Naive thymus-derived CD4-positive, alpha-beta T cell (primary cell): Measurements from ENCODE around the gene TMEM198. TPM values are rescaled to one million over a fixed set of nuclear protein-coding genes. Genes with fewer than 3 reads are reported as not detected.

Source experiments
- ATAC-seq: fragments of 150-1000 bp; cut with Tn5 transposase; 2 replicates; pipeline ENCODE4 v1.10.0; 2021; ENCODE audit warnings: mild to moderate bottlenecking, moderate library complexity
- CTCF ChIA-PET: fragments of 350-600 bp; sonication (Branson Sonifier 250); formaldehyde crosslinking; loops from one replicate; lab custom pipeline; 2021; ENCODE audit warnings: antibody characterized with exemption; lab: Charles Lee
- POLR2A ChIA-PET: fragments of 350-600 bp; sonication (Branson Sonifier 250); formaldehyde crosslinking; loops from one replicate; lab custom pipeline; 2021; ENCODE audit warnings: antibody characterized with exemption, inconsistent platforms; lab: Charles Lee
- DNase-seq, 9 donors: peaks; one replicate each; pipeline versions ENCODE4 v3.0.0 to v3.0.0-alpha.2; 2020 to 2022; ENCODE audit warnings: mixed read lengths in 1 of 9
- H3K27ac ChIP-seq: one replicate; pipeline ENCODE4 v1.7.0; 2013; ENCODE audit warnings: mild to moderate bottlenecking, low read depth, low read length, moderate library complexity
- H3K27me3 ChIP-seq, 2 donors: one replicate each; pipeline ENCODE4 v1.7.0; 2013; ENCODE audit warnings: low read length in 2 of 2, mild to moderate bottlenecking in 2 of 2, moderate library complexity in 2 of 2; ENCODE audit not compliant: control insufficient read depth in 2 of 2, insufficient read depth in 2 of 2
- H3K36me3 ChIP-seq, 3 experiments: 1 replicate in 2 of 3; 2 replicates in 1 of 3; pipeline ENCODE4 v1.7.0; 2013; ENCODE audit warnings: low read length in 3 of 3, mild to moderate bottlenecking in 3 of 3, moderate library complexity in 1 of 3; ENCODE audit not compliant: insufficient read depth in 3 of 3, control insufficient read depth in 2 of 3
- H3K4me1 ChIP-seq, 2 donors: one replicate each; pipeline ENCODE4 v1.7.0; 2013; ENCODE audit warnings: low read length in 2 of 2, mild to moderate bottlenecking in 2 of 2, moderate library complexity in 1 of 2; ENCODE audit not compliant: control insufficient read depth in 2 of 2, insufficient read depth in 2 of 2
- H3K4me3 ChIP-seq: 2 replicates; pipeline ENCODE4 v1.7.0; 2013; ENCODE audit warnings: mild to moderate bottlenecking, low read length
- H3K9me3 ChIP-seq, 3 experiments: 1 replicate in 2 of 3; 2 replicates in 1 of 3; pipeline ENCODE4 v1.7.0; 2013; ENCODE audit warnings: low read length in 3 of 3; ENCODE audit not compliant: control insufficient read depth in 2 of 3
- H3K27ac Mint-ChIP-seq, 9 donors: one replicate each; pipeline ENCODE4 v1.8.0; 2020 to 2022; ENCODE audit warnings: mixed read lengths in 9 of 9, mild to moderate bottlenecking in 8 of 9, moderate library complexity in 5 of 9, inconsistent platforms in 2 of 9
- H3K27me3 Mint-ChIP-seq, 5 donors: one replicate each; pipeline ENCODE4 v1.8.0; 2021 to 2022; ENCODE audit warnings: mixed read lengths in 5 of 5, mild to moderate bottlenecking in 1 of 5
- H3K36me3 Mint-ChIP-seq, 5 donors: one replicate each; pipeline ENCODE4 v1.8.0; 2020 to 2022; ENCODE audit warnings: mixed read lengths in 5 of 5, mild to moderate bottlenecking in 3 of 5, inconsistent platforms in 1 of 5
- H3K4me1 Mint-ChIP-seq, 7 donors: one replicate each; pipeline ENCODE4 v1.8.0; 2020 to 2022; ENCODE audit warnings: mixed read lengths in 7 of 7, mild to moderate bottlenecking in 3 of 7, inconsistent platforms in 1 of 7
- H3K4me3 Mint-ChIP-seq, 10 donors: one replicate each; pipeline ENCODE4 v1.8.0; 2020 to 2022; ENCODE audit warnings: mild to moderate bottlenecking in 10 of 10, mixed read lengths in 10 of 10, moderate library complexity in 6 of 10, inconsistent platforms in 2 of 10
- H3K9me3 Mint-ChIP-seq, 11 donors: one replicate each; pipeline ENCODE4 v1.8.0; 2020 to 2022; ENCODE audit warnings: mixed read lengths in 11 of 11, mild to moderate bottlenecking in 4 of 11, inconsistent platforms in 1 of 11, moderate library complexity in 1 of 11
- intact Hi-C, 2 donors: fragments of 100-400 bp; cut with micrococcal nuclease; formaldehyde crosslinking; loops; one replicate each; pipeline ENCODE4 v1.15.1; 2023
- polyA plus RNA-seq, 2 donors: library from polyadenylated mRNA; unstranded; fragments of 300-500 nt; fragmentation: Illumina TruSeq; gene quantifications; one replicate each; pipeline ENCODE4 v1.2.3, GENCODE V29; 2021
- total RNA-seq, 6 experiments: library from RNA in 5 of 6; stranded (reverse) in 5 of 6; gene quantifications; 1 replicate in 5 of 6; 2 replicates in 1 of 6; pipeline ENCODE4 v1.2.3 and lab custom pipeline; 2021 to 2026

TMEM198 gene
- total and polyA plus RNA-seq, 7 experiments from 2014 or later: 0.45 to 0.69 (median 0.50) TPM; not detected in 3

- Mint-ChIP-seq H3K4me3 (no peak overlapping the region), H3K27ac (no peak overlapping the region), H3K4me1 (no peaks in the 10 kb centered on the region), H3K36me3 (no peaks in the 10 kb centered on the region), H3K9me3 (no peaks in the 10 kb centered on the region), H3K27me3 (peaks cover 2 to 41% (median 16%) of the 10 kb centered on the region in 5 donors)
- no peaks in the 10 kb centered on the region for H3K9me3 ChIP-seq
- H3K4me1 ChIP-seq: no peaks in the 10 kb centered on the region
- peak; percentile 67 for ATAC-seq
- POLR2A ChIA-PET: interaction anchor here (1.5 kb wide), 1 partner anchor 11 kb away, joined by 3 read pairs; no protein-coding TSS in a partner anchor
- peak in 2 of 9 donors; percentile 33 to 41 for DNase-seq
- CTCF ChIA-PET: interaction anchor here (0.6 to 1.7 kb wide), 6 partner anchors 11 to 82 kb away, joined by 4 to 8 read pairs (median 4); partner anchors contain the start of genes CHPF, OBSL1 and TMEM198
- no peaks in the 10 kb centered on the region for H3K27me3 ChIP-seq
- intact Hi-C loops: loop anchor here (1.0 to 2.0 kb wide), 3 partner anchors 17 to 157 kb away; partner anchors contain the start of gene CHPF (in 1 of the 2)
- no peaks in the 10 kb centered on the region for H3K36me3 ChIP-seq
- H3K4me3 ChIP-seq: no peak overlapping the region
- no peak overlapping the region for H3K27ac ChIP-seq
These were observed 16.4 kb downstream of the TMEM198 start for GRCh38 chr2:219560037-219560892.

GRCh38 chr2:219560893-219561178 is 17.0 kb downstream of the TMEM198 start:
- Histone ChIP-seq H3K27ac (no peak overlapping the region), H3K4me3 (no peak overlapping the region), H3K36me3 (no peaks in the 10 kb centered on the region), H3K9me3 (no peaks in the 10 kb centered on the region), H3K4me1 (no peaks in the 10 kb centered on the region), H3K27me3 (no peaks in the 10 kb centered on the region)
- Mint-ChIP-seq H3K27ac (no peak overlapping the region), H3K27me3 (peaks cover 0 to 37% (median 16%) of the 10 kb centered on the region in 5 donors), H3K4me3 (no peak overlapping the region), H3K9me3 (no peaks in the 10 kb centered on the region), H3K36me3 (no peaks in the 10 kb centered on the region), H3K4me1 (no peaks in the 10 kb centered on the region)
- ATAC-seq (no peak), DNase-seq (no peak)
- CTCF ChIA-PET: interaction anchor here (1.3 to 1.7 kb wide), 5 partner anchors 10 to 23 kb away, joined by 4 to 10 read pairs (median 5); partner anchors contain the start of genes CHPF, OBSL1 and TMEM198
- intact Hi-C loops: loop anchor here (1.0 to 2.0 kb wide), 3 partner anchors 18 to 158 kb away; partner anchors contain the start of gene CHPF (in 1 of the 2)
- POLR2A ChIA-PET: interaction anchor here (1.5 kb wide), 1 partner anchor 12 kb away, joined by 3 read pairs; no protein-coding TSS in a partner anchor

GRCh38 chr2:219561179-219562048 is 17.6 kb downstream of the TMEM198 start:
- Mint-ChIP-seq H3K4me3 (no peak overlapping the region), H3K36me3 (no peaks in the 10 kb centered on the region), H3K9me3 (no peaks in the 10 kb centered on the region), H3K27me3 (peaks cover 2 to 42% (median 15%) of the 10 kb centered on the region in 5 donors), H3K27ac (no peak overlapping the region), H3K4me1 (no peaks in the 10 kb centered on the region)
- DNase-seq (no peak), ATAC-seq (no peak)
- ChIA-PET POLR2A (no interaction called here), CTCF (interaction anchor here (1.3 to 1.7 kb wide), 4 partner anchors 9 to 23 kb away, joined by 4 to 10 read pairs (median 4); partner anchors contain the start of genes CHPF, OBSL1 and TMEM198)
- Histone ChIP-seq H3K27me3 (no peaks in the 10 kb centered on the region), H3K4me3 (no peak overlapping the region), H3K4me1 (no peaks in the 10 kb centered on the region), H3K27ac (no peak overlapping the region), H3K9me3 (no peaks in the 10 kb centered on the region), H3K36me3 (no peaks in the 10 kb centered on the region)
- intact Hi-C loops: loop anchor here in 1 of 2 donors (2.0 kb wide), 1 partner anchor 19 kb away; the partner anchor contains the start of gene CHPF

GRCh38 chr2:219562049-219563020 is 18.5 kb downstream of the TMEM198 start:
- Mint-ChIP-seq H3K4me3 (no peak overlapping the region), H3K9me3 (no peaks in the 10 kb centered on the region), H3K4me1 (no peaks in the 10 kb centered on the region), H3K27me3 (peaks cover 2 to 43% (median 11%) of the 10 kb centered on the region in 5 donors), H3K27ac (no peak overlapping the region), H3K36me3 (no peaks in the 10 kb centered on the region)
- H3K27me3 ChIP-seq: no peaks in the 10 kb centered on the region
- no peak overlapping the region for H3K27ac ChIP-seq
- DNase-seq: no peak
- H3K4me1 ChIP-seq: no peaks in the 10 kb centered on the region
- no peaks in the 10 kb centered on the region for H3K36me3 ChIP-seq
- H3K4me3 ChIP-seq: no peak overlapping the region
- ChIA-PET POLR2A (no interaction called here), CTCF (interaction anchor here (0.6 to 1.6 kb wide), 2 partner anchors 21 to 644 kb away, joined by 3 to 10 read pairs; no protein-coding TSS in a partner anchor)
- ATAC-seq: no peak
- H3K9me3 ChIP-seq: no peaks in the 10 kb centered on the region
- intact Hi-C loops: no loop called here

GRCh38 chr2:219563271-219563928 is 19.6 kb downstream of the TMEM198 start:
- no peaks in the 10 kb centered on the region for H3K4me1 ChIP-seq
- no peaks in the 10 kb centered on the region for H3K27me3 ChIP-seq
- no peaks in the 10 kb centered on the region for H3K36me3 ChIP-seq
- no peaks in the 10 kb centered on the region for H3K9me3 ChIP-seq
- intact Hi-C loops: no loop called here
- Mint-ChIP-seq H3K36me3 (no peaks in the 10 kb centered on the region), H3K27me3 (peaks cover 4 to 48% (median 15%) of the 10 kb centered on the region in 5 donors), H3K27ac (no peak overlapping the region), H3K9me3 (no peaks in the 10 kb centered on the region), H3K4me3 (peak overlapping the region in 1 of 10 donors; percentile 65), H3K4me1 (no peaks in the 10 kb centered on the region)
- ChIA-PET CTCF (interaction anchor here (0.6 kb wide), 1 partner anchor 645 kb away, joined by 3 read pairs; no protein-coding TSS in a partner anchor), POLR2A (no interaction called here)
- no peak for DNase-seq
- H3K4me3 ChIP-seq: no peak overlapping the region
- no peak for ATAC-seq
- no peak overlapping the region for H3K27ac ChIP-seq
